NOMO-1 treated with dmso at 0.1 percent for 144 hours (cell line): ENCODE results near the gene ACTR10.

Source experiments
- DNase-seq: peaks from one replicate; lab custom pipeline; 2025; ENCODE audit not compliant: unreplicated experiment; lab: John Stamatoyannopoulos, UW

Gene ACTR10

DNA sequence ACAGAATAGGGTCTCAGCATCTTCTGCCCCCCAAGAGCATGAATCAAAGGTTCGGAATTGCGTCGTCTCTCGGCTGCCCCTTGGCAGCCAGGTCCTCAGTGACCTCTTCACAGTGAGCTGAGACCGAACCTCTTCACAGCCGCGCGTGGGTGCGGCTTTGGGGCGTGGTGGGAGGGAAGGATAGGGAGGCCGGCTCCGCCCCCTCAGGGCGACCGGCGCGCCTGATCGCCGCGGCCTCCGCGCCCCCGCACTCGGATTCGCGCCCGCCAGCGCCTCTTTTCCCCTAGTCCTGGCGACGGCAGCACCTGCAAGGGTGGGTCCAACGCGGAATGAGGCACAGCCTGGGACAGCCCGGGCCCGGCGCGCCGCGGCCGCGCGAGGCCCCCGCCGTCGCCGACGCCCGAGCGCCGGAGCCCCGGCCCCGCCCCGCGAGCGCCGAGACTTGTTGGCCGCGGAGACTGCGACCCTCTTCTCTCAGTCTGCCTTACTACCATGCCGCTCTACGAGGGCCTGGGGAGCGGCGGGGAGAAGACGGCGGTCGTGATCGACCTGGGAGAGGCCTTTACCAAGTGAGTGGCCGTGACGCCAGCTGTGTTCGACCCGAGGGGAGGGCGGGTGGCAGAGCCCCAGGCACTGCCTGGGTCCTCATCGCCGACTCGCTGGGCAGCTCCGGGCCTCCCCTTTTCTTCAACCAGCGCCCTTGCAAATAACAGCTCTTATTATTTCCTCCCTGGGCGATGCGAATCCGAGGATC lies at the start of gene ACTR10:
Gene ACTR10, plus strand, starts transcription at position 424 of the 754 bp plus-strand sequence. Its CDS starts 69 bp downstream, at position 493.
- peak; percentile 64 for DNase-seq

DNA sequence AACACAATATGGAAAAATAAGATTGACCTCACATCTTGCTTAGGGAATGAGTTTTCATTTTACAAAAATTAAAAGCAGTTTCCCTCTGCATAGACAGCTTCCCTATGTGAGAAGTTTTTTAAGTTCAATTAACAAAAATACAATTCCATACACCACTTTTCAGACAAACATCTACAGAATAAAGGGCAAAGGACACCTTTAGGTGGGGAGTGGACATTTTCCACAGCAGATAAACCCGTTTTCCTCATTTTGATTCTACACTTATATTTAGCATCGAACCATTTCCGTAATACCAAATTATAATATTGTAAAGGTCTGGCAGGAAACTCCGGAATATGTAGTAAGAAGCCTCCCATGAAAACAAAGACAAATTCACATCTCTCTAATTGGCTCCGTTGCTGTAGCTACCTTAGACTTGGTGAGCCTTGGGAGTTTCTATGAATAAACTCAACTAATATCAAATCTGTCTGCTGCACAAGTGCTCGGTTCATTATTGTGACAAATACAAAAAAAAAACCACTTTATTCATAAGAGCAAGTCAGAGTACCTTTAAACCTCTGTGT lies 49.6 kb upstream of the ACTR10 start:
- DNase-seq = no peak

DNA sequence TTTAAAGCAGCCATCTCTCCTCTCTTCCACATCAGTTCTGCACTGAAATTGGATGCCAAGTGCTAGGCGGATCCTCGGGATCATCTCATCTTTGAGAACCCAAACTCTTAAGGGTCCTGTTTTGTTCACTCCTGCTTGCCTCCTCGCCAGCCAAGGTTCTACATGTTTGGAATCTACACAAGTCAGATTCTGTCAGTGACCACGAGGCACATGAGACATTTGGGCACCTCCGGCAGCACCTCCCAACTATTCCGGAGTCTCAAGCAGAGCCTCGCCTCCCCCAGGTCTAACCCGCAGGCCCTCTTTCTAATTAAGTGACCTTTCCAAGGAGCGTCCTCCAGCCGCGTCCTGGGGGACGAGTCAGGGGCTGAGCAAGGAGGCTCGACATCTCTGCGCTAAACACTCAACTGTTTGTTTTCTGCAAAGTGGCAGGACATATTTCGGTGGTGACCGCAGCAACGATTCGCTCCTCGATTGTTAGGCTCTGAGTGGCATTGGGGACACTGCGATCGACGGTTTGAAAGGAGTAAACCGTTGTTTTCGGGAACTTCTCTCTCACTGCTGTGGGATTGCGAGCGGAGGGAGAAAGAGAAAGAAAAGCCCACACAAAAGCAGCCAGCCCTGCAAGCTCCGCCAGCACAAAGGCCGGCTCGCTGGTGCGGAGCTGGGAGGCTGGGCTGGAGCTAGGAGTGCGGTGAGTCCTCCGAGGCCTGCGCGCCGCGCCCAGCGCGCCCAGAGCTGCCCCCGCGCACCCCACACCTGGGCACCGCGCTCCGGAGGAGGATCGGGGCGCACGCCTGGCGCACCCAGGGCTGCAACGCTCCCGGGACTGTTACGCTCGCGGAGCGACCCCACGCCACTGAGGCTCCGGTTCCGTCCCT lies 48.6 kb upstream of the ACTR10 start:
- DNase-seq = no peak

DNA sequence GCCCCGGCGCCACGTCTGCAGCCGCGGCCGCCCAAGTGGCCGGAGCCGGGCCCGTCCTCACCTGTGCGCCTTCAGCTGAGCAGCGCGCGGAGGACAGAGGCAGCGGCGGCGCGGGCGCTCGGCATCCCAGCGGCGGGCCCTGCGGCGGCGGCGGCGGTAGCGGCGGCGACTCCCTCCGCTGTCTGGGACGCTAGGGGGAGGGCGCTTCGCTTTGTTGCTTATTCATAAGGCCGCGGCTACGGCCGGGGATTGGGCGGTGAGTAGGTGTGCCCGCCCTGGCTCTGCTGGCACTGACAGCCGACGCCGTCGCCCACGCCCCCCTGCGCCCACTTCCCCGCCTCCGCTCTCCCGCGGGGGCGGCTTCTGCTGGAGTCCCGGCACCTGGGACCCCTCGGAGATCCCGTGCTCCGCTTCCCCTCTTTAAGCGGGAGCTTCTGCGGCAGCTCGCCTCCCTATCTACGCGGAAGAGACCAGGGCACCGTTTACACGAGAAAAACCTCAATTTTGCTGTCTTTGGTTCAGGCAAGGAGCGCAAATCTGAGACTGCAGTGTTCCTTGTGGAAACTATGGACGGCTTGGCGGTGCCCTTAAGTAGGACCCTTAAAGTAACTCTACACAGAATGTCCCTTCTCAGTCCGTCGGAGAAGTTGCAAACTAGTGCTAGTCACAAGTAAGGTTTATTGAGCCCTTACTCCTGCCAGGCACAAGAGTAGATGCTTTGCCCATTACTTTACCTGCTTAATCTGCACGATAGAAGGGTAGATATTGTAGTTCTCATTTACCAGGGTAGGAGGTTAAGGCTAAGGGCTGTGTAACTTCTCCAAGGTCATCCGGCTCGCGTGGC lies 47.7 kb upstream of the ACTR10 start, which contains the start of gene ARMH4:
Gene ARMH4, minus strand, starts transcription at position 200 of the 844 bp plus-strand sequence. CDS start 12,855 bp downstream, outside the sequence.
- peak; percentile 49 for DNase-seq

DNA sequence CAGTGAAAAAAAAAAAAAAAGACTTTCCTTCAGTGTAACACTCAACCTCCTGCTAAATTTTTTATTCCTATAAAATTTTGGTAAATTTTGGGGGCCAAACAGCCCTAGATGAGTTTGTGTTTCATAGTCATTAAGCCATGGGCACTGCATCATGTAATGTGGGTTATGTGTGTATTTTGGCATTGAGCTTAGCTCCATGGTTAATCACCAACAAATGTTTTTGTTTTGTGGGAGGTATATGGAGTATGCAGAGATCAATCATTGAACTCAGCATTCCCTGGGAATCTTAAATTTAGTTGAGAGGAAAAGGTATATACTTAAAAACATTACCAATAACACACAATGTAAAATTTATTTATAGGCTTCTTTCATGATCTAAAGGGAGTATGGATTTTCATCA lies 39.4 kb upstream of the ACTR10 start:
- no peak for DNase-seq

DNA sequence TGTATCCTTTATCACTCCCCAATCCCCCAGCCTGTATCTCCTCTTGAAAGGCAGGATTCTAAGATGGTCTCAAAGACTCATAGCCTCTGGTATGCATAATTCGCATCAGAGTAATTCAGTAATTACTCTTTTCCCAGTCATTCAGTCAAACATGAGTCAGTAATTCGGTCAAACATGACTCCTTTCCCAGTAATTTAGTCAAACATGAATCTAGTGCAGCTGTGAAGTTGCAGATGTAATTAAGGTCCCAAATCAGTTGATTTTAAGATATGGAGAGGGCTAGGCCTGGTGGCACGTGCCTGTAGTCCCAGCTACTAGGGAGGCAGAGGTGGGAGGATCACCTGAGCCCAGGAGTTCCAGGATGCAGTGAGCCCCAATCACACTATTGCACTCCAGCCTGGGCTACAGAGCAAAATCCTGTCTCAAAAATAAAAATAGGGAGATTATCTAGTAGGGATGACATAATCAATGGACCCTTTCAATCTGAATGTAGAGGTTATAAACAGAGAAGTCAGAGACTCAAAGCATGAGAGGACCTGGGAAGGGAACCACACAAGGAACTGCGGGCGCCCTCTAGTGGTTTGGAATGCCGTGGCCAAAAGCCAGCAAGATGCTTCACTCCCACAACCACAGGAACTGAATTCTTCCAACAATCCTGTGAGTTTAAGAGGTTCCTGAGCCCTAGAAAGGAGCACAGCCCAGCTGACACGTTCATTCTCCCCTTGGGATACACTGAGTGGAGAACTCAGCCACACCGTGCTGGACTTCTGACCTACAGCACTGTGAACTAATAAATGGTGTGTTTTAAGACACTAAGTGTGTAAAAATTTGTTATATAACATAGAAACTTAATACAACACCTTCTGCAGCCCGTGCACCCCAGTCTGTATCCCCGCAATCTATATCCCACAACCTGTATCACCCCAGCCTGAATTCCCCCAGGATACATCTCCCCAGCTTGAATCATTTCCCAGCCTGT lies 33.7 kb upstream of the ACTR10 start:
- peak; percentile 28 for DNase-seq

DNA sequence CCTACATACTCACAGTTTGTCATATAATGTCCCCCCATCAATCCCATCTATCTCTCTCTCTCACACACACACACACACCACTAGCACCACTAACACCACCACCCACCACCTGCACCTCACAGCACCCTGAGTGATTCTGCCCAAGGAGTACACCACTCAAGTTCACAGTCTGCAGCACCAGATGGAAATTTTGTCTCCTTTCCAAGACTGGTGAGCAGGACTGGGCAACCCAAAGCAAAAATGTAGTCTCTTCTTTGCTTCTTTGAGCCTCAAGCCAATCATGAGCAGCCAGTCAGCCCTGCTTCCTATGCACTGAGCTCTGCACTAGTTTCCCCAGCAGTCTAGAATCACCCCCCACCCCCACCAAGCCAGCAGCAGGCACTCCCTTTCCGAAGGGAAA lies 32.9 kb upstream of the ACTR10 start:
- no peak for DNase-seq

DNA sequence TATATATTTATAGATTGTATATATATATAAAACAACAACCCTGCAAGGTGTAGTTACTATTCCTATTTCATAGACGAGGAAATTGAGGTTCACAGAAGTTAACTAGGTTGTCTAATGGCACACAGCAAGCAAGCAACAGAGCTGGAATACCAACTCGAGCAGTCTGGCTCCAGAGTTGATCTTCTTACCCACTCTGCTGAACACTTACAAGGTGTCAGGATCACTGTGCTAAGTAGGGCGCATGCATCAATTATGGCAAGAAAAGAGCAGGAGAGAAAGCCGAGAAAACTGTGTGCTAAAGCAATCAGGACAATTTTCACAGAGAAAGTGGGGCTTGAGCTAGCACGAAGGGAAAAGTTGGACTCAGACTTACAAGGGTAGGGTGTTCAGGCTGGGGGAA lies 32.1 kb upstream of the ACTR10 start:
- no peak for DNase-seq

DNA sequence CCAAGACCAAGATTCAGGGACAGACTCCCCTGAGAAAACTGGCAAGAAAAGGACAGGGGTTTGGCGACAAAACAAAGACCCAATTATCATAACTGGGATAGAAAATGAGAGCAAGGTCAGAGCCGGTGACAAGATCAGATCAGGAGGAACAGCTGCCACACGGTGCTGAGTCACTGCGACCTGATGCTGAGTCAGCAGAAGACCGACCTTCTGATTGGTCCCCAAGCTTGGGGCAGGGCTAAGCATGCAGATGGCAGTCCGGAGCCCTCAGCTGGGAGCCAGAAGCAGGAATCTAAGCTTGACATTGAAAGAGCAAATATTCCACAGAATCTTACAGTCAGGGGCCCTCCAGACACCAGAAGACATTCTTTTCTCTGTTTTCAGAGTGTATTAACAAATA lies 28.9 kb upstream of the ACTR10 start:
- peak; percentile 71 for DNase-seq

DNA sequence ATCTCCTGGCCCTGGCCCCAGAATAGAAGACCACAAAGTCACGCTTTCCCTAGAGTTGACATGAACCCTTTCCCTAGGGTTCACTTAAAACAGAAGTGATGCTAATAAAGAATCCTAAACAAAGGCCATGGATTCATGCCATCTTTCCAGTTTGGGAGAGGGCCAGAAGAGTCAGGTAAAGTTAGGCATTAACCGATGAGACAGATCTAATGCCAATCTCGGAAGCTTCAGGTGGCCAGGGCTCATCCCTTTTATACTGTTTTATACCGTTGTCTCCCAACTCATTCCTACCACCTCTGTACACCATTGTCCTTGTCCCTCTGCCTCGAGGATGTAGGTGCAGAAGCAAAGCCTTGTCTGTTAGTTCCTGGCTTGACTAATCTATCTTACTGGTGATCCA lies 22.8 kb upstream of the ACTR10 start:
- DNase-seq = no peak

DNA sequence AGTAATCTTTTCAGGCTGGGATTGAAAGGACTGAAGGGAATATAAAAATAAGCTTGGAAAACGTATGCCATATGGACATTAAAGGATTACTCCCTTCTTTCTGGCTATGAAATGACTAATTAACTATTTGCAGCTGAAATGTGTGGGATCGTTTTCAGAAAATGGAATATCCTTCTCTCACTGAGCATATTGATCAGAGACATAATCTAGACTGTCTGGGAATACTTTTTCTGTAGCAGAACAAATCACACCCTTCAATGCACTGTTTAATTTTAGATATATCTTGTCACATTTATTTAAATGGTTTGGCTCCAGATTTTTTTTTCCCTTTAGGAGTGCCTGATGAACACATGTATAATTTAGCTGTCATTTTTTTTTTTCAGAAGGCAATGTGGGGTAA lies 10.8 kb upstream of the ACTR10 start:
- DNase-seq = no peak

DNA sequence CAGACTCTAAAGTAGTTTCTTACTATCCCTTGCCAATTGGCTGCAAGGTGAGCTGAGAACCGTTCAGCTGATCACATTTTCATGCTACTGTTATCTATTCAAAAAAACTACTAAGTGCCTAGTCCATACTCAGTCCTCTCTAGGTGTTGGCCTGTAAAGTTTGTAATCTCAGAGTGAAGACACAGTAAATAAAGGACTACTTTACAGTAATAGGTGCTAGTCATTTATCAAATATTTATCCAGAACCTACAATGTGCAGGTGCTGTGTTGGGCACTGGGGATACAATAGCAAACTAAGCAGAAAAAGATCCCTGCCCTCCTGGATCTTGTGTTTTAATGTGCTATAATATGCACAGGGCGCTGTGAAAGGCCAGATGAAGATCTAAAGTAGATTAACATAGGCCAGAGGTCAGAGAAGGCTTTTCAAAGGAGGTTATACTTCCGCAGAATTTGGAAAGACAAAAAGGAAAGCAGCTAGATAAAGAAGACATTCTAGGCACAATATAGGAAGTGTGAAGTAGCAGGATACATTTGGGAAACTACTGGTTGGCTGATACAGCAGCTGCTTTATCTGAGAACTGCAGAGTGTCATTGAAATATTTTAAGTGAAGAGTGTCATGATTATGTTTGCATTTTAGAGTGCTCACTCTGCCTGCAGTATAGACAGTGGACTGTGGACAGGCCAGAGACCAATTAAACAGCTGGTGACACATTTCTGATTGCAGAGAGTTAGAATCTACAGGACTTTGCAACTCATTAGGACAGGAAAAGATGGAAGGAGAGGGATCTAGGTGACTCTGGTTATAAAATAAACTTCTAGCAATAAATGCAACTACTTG lies 8.0 kb upstream of the ACTR10 start:
- no peak for DNase-seq

DNA sequence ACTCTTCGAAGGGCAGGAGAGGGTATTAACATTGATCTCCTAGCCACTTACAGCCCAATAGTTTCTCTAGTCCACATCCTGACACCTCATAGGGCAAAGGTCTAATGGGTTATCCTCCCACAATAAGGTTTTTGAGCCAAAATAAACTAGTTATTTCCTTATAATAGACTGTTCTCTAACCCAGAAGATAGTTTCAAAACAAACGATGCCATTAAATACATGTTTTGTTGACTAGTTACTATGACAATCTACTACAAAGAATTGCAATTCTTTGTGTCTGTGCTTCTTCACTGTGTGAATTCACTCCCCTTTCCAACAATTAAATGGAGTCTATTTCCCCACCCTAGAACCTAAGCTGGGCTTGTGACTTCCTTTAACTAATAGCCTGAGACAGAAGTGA lies 6.4 kb upstream of the ACTR10 start:
- DNase-seq = no peak

DNA sequence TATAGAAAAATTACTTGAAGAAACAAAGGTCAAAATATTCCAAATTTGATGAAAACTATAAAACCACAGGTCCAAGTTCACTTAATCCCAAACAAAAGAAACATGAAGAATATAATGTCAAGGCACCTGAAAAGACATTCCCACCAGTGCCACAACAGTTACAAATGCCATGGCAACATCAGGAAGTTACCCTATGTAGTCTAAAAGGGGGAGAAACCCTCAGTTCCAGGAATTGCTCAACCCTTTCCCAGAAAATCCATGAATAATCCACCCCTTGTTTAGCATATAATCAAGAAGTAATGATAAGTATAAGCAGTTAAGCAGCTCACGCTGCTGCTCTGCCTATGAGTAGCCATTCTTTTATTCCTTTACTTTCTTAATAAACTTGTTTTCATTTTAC lies 3.8 kb upstream of the ACTR10 start:
- DNase-seq = no peak

DNA sequence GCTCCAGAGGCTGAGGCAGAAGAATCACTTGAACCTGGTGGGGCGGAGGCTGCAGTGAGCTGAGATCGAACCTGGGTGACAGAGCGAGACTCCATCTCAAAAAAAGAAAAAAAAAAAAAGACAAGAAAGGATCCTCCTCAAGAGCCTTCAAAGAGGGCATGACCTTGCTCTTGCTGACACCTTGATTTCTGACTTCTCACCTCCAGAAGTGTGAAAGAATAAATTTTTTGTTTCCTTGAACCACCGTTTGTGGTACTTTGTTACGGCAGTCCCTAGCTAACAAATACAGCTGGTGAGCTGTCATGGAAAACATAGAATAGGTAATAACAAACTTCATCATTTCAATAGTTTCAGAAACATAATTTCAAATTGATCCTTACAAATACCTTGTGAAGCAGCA lies 1.9 kb upstream of the ACTR10 start:
- DNase-seq = no peak

DNA sequence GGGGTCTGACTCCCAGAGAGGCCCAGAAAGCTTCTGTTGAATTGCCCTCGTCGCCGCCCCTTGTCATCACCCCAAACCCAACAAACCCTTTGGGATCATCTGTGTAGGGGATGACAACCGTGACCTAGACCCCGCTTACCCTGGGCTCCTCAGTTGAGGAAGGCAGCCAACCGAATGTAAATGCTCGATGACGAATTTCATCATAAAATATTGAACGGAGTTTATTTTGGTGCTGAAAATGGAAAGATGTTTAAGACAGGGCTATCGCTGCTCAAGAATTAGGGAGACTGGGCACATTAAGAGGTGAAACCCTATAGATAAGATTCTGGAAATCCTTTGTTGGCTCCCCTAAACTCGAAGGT lies 512 bp downstream of the ACTR10 start:
- DNase-seq = no peak

DNA sequence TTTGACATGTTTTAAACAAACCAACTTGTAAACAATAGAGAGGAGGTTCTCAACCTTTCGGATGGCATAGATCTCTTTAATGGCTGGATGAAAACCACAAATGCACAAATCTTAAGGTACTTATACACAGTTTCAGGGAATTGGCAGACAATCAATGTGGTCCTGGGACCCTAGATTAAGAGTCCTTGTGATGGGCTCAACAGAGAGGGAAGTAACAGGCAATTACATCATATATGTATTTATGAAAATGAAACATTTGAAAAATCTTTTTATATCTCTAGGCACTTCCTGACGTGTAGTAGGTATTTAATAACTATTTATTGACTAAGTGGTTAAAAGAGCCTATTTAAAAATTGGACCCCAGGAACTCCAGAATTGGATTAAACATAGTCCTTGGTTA lies 897 bp downstream of the ACTR10 start:
- no peak for DNase-seq

DNA sequence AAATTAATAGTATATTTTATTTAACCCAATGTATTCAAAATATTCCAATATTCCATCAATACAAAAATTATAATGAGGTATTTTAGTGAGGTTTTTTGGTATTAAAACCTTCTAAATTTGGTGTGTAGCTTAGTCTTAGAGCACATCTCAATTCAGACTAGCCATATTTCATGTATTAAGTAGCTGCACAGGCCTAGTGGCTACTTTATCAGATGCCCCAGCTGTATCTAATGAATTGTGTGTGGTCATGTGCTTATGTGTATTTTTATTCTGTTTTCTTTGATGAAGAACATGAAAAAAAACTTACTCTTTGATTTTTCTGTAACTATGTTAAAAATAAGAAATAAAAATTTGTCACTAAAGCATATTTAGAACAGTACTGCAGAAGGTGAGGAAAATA lies 13.2 kb downstream of the ACTR10 start:
- DNase-seq = no peak
